Suppressor macrophage (primary cell): ENCODE data around the gene CFAP299.

Source experiments
- DNase-seq, 4 experiments: peaks; one replicate each; pipeline ENCODE4 v3.0.0-alpha.2; 2020 to 2022

The CFAP299 gene

DNA sequence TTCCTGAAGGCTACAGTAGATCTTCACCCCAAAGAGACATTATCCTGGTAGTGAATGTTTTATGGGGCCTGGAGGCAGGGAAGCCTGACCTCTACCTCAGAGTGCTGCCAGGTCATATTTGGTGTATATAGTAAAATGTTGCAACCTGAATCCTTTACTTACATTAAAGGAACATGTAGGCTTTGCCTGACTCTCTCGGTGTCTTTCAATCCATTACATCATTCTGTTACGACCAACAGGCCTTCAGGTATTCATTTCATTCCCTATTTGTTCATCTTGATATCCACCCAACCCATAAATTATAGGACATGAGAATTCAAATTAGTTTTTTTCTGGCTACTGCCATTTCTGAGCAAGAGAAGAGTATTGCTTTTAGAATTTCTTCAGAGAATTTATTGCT lies 116.5 kb downstream of the CFAP299 start:
- no peak for DNase-seq

- DNase-seq, result no peak
These were observed 117.2 kb downstream of the CFAP299 start for GRCh38 chr4:80452768-80453167.

GRCh38 chr4:80454040-80454439 lies 118.5 kb downstream of the CFAP299 start:
- no peak for DNase-seq

- DNase-seq, result no peak
These were observed 119.0 kb downstream of the CFAP299 start for GRCh38 chr4:80454556-80454955.

GRCh38 chr4:80459918-80460473 lies 124.5 kb downstream of the CFAP299 start:
- no peak for DNase-seq

- no peak for DNase-seq
These were observed 125.9 kb downstream of the CFAP299 start for GRCh38 chr4:80461412-80461811.

- DNase-seq, result peak in 3 of 4 experiments; percentile 6 to 50 (median 44)
These were observed 127.1 kb downstream of the CFAP299 start for GRCh38 chr4:80462621-80463091.

DNA sequence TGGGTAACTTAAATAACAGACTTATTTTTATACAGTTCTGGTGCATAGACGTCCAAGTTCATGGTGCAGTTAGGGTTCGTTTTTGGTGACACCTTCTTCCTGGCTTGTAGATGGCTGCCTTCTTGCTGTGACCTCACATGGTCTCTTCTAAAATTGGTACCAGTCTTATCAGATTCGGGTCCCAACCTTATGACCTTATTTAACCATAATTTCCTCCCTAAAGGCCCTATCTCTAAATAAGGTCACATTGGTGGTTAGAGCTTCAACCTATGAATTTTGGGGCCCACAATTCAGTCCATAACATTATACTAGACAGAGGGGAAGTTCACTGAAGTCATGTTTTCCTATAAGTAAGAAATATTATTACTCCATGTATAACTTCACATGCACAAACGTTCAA lies 128.0 kb downstream of the CFAP299 start:
- no peak for DNase-seq

DNA sequence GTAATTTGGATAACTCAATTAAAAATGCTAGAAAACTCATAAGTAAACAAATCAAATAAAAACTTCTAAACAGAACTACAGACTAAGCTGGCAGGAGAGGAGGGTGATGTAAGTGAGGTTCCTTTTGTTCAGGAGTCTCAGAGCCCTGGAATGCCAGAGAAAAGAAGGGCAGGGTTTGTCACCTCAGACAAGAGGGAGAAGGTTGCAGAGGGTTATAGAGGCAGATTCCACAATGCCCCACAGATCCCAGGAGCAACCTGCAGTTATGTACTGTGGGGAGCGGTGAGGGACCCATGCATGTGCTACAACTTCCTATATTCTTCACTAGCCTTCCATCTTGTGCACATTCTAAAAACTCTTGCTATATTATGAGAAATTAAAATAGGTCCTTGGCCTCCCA lies 129.7 kb downstream of the CFAP299 start:
- no peak for DNase-seq

- no peak for DNase-seq
These were observed 130.2 kb downstream of the CFAP299 start for GRCh38 chr4:80465736-80466135.

DNA sequence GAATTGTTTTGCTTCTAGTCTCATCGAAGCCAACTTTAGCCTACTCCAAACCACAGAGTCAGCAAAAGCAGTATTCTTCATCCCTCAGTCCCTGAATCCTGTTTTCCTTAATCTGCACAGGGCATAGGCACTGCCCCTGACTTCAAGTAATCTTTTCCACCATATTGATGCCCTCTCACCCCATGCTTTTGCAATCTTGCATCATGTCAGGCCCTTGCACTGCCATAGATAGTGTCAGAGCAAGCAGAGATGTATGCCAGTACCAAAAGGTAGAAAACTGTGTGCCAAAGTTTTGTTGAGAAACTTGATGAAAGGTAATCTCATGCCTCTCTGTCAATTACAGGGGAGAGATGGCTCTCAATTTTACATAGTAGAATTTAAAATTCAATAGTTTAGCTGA lies 131.1 kb downstream of the CFAP299 start:
- no peak for DNase-seq

DNA sequence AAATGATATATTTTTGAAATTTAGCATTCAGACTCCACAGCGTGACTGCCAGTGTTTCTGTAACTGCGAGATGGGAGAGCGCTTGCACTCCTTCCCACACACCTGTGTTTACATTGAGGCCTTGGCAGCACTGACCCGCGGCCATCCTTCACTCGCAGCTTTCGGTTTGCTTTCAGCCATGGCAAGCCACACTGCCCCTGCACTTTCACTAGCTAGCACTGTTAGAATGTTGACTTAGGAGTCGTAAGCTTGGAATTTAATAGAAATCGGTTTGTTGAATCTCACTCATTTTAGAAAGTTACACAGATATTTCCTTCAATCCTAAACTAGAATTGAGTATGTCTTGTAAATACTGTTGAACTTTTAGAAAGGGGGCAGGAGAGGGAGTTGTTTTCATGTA lies 136.2 kb downstream of the CFAP299 start:
- DNase-seq, result no peak

DNA sequence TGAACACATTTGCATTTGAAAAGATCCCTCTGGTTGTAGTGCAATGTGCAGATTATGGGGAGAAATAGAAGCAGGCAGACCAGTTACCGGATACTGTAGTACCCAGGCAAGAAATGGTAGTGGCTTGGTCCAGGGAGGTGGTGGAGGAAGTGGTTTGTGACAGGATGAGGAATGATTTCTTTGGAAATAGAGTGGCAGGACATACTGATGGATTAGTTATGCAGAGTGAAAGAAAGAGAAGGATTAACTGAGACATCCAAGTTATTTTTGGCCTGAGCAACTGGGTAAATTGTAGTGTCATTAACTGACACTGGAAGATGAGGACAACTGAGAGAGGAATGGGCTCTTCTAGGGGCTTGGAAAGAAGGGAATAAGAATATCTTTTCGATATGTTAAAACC lies 139.7 kb downstream of the CFAP299 start:
- DNase-seq, result no peak

GRCh38 chr4:80475798-80476197 lies 140.3 kb downstream of the CFAP299 start:
- DNase-seq, result no peak

DNA sequence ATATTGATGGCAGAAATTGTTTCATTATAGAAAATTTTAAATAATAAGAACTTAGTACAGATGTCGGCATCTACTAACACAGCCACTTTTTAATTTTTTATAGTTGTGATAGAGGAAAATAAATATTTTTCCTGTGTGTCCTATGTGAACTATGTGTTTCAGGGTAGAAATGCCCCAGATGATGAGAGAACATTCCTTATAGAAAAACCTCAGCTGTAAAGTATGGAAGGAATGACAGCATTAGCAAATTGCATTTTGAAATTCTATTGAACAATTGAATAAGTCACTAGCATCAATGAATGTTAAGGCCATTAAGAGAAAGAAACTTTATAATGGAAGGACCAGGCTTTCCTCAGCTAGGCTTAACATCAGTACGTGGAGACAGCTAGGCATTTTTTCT lies 149.2 kb downstream of the CFAP299 start:
- no peak for DNase-seq

DNA sequence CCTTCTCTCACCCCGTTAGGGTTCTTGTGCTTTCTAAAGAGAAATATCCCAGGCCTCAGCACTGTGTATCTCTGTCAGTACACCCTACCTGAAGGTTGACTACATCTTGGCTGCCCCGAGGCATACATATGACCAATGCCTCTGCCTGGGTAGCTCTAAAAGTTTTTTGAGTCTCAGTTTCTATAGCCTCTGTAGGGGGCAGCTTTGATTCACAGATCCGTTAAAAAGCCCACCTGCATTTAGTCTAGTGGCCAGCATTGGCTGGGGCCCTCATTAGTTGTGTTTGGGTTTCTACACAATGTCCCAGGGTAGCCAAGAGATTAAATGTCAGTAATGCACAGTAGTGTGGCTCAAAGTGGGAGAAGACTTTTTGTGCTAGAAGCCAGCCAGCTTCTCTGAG lies 151.1 kb downstream of the CFAP299 start:
- no peak for DNase-seq

- no peak for DNase-seq
These were observed 154.3 kb downstream of the CFAP299 start for GRCh38 chr4:80489798-80490197.

- DNase-seq, result no peak
These were observed 157.2 kb downstream of the CFAP299 start for GRCh38 chr4:80492761-80493160.

DNA sequence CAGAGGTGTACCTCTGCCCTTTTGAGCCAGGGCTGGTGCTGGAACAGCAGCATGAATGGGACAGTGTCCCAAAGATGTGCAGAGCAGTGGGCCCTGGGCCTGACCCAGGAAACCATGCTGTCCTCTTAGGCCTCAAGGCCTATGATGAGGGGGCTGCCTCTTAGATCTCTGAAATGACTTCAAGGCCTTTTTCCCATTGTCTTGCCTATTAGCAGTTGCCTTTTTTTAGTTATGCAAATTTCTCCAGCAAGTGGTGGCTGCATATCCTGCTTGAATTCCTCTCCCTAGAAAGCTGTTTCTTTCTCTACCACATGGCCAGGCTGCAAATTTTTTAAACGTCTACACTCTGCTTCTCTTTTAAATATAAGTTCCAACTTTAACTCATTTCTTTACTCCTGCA lies 160.3 kb downstream of the CFAP299 start:
- no peak for DNase-seq

GRCh38 chr4:80498725-80499124 lies 163.2 kb downstream of the CFAP299 start:
- no peak for DNase-seq

- DNase-seq, result no peak
These were observed 165.1 kb downstream of the CFAP299 start for GRCh38 chr4:80500613-80501012.

DNA sequence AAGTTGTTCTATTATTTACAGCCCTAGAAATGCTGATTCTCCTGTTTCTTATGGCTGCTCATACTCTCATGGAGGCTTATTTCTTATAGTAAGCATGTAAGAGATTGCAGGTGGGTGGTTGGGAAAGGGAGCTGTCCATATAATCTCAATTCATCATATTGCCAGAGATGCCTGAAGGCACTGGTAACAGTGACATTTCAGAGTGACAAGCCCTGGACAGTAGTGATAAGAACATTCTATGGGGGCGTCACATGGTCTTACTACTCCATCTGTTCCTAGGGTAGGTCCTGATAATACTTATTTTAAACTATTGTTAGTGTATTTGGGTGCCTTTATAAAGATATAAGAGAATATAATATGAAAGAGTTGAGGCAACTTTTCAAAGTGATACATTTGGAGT lies 171.5 kb downstream of the CFAP299 start:
- DNase-seq, result no peak

DNA sequence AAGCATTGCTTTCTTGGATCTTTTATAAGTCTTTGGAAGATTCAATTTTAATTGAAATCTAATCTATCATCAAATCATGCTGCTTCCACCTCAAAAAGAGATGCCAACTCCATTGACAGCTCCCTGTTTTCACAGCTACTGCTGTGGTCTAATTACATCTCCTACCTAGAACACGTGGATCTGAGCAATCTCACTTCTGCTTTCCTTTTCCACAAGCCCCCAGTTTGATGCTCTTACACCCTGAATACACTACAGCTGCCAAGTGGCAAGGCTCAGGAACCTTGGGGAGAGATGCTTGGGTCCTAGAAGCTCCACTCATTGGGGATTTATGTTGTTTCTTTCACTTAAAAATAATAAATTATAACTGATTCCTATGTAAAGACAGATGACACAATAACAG lies 172.0 kb downstream of the CFAP299 start:
- no peak for DNase-seq

- DNase-seq, result no peak
These were observed 180.0 kb downstream of the CFAP299 start for GRCh38 chr4:80515496-80515895.

GRCh38 chr4:80521438-80521837 lies 185.9 kb downstream of the CFAP299 start:
- DNase-seq, result peak in 1 of 4 experiments; percentile 1
